NB4 (cell line): ENCODE measurements around the gene CAND2.

Experiments used
- MYC ChIP-seq: IDR thresholded peaks from 2 replicates; pipeline ENCODE4 v1.6.1; 2011; ENCODE audit warnings: low read depth, low read length
- POLR2A ChIP-seq: IDR thresholded peaks from 2 replicates; pipeline ENCODE4 v1.6.1; 2011; ENCODE audit warnings: mild to moderate bottlenecking; ENCODE audit not compliant: insufficient read length; ENCODE audit errors: extremely low read depth
- TF ChIP-seq, protein P1 (sequence below): IDR thresholded peaks from one replicate; pipeline ENCODE4 v1.5.1; 2012; ENCODE audit warnings: low read depth, low read length
- TF ChIP-seq, protein P2 (sequence below): IDR thresholded peaks from 2 replicates; pipeline ENCODE4 v1.6.1; 2011; ENCODE audit warnings: low read depth, low read length

- TF ChIP-seq, protein P1, sequence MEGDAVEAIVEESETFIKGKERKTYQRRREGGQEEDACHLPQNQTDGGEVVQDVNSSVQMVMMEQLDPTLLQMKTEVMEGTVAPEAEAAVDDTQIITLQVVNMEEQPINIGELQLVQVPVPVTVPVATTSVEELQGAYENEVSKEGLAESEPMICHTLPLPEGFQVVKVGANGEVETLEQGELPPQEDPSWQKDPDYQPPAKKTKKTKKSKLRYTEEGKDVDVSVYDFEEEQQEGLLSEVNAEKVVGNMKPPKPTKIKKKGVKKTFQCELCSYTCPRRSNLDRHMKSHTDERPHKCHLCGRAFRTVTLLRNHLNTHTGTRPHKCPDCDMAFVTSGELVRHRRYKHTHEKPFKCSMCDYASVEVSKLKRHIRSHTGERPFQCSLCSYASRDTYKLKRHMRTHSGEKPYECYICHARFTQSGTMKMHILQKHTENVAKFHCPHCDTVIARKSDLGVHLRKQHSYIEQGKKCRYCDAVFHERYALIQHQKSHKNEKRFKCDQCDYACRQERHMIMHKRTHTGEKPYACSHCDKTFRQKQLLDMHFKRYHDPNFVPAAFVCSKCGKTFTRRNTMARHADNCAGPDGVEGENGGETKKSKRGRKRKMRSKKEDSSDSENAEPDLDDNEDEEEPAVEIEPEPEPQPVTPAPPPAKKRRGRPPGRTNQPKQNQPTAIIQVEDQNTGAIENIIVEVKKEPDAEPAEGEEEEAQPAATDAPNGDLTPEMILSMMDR, result no peak
- TF ChIP-seq POLR2A (no peak), MYC (no peak)
- TF ChIP-seq, protein P2, sequence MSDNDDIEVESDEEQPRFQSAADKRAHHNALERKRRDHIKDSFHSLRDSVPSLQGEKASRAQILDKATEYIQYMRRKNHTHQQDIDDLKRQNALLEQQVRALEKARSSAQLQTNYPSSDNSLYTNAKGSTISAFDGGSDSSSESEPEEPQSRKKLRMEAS, result no peak
Observed at GRCh38 chr3:12769761-12770160, 26.7 kb upstream of the CAND2 start.
